Pulmonary artery endothelial cell (primary cell): ENCODE measurements around the gene PCDHGA8. TPM values are rescaled to one million over a fixed set of nuclear protein-coding genes. Genes with fewer than 3 reads are reported as not detected.
"Not testable (repeated sequence)": the region's sequence is repeated elsewhere in the genome, so short reads cannot be mapped to it uniquely, and the experiment has no call there.

Experiments
- DNase-seq: peaks from one replicate; pipeline ENCODE4 v3.0.0-alpha.2; 2011; ENCODE audit warnings: low read depth, low spot score
- total RNA-seq: library from RNA; depleted of rRNA; stranded (reverse); fragments of >200 nt; gene quantifications from 2 replicates; pipeline ENCODE4 v1.2.3, GENCODE V29; 2014

The PCDHGA8 gene
- total RNA-seq, 1 donor from 2014 or later, result 0.46 TPM

- DNase-seq, result no peak
Observed at GRCh38 chr5:141402553-141403243, 10.3 kb downstream of the PCDHGA8 start, which contains the start of gene PCDHGA9. Gene PCDHGA9 (plus strand): TSS chr5:141402778. CDS start chr5:141402953, 175 bp downstream.

GRCh38 chr5:141403387-141403786 lies 11.0 kb downstream of the PCDHGA8 start:
- no peak for DNase-seq

GRCh38 chr5:141407790-141408505 lies 15.5 kb downstream of the PCDHGA8 start, which contains the start of gene PCDHGB6:
Gene PCDHGB6 (plus strand): TSS chr5:141408021. CDS start chr5:141408203, 182 bp downstream.
- DNase-seq, result not testable (repeated sequence)

- DNase-seq, result no peak
Observed at GRCh38 chr5:141409598-141410306, 17.3 kb downstream of the PCDHGA8 start.

- DNase-seq, result no peak
Observed at GRCh38 chr5:141411575-141411974, 19.1 kb downstream of the PCDHGA8 start.

- DNase-seq, result no peak
Observed at GRCh38 chr5:141412854-141413539, 20.6 kb downstream of the PCDHGA8 start, which contains the start of gene PCDHGA10. Gene PCDHGA10 (plus strand): TSS chr5:141412987. CDS start chr5:141413176, 189 bp downstream.

- no peak for DNase-seq
Observed at GRCh38 chr5:141413540-141414069, 21.2 kb downstream of the PCDHGA8 start.

GRCh38 chr5:141414548-141415274 lies 22.3 kb downstream of the PCDHGA8 start:
- DNase-seq, result not testable (repeated sequence)

- not testable (repeated sequence) for DNase-seq
Observed at GRCh38 chr5:141415275-141415618, 22.8 kb downstream of the PCDHGA8 start.

GRCh38 chr5:141417494-141418172 lies 25.2 kb downstream of the PCDHGA8 start, which contains the start of gene PCDHGB7:
Gene PCDHGB7 (plus strand): TSS chr5:141417677. CDS start chr5:141417860, 183 bp downstream.
- DNase-seq, result peak; percentile 57

- no peak for DNase-seq
Observed at GRCh38 chr5:141419074-141419880, 26.8 kb downstream of the PCDHGA8 start.

GRCh38 chr5:141420855-141421488 lies 28.5 kb downstream of the PCDHGA8 start, which contains the start of gene PCDHGA11:
Gene PCDHGA11 (plus strand): TSS chr5:141421051. CDS start chr5:141421228, 177 bp downstream.
- DNase-seq, result no peak

- DNase-seq, result no peak
Observed at GRCh38 chr5:141421489-141421855, 29.0 kb downstream of the PCDHGA8 start.

- no peak for DNase-seq
Observed at GRCh38 chr5:141422742-141423291, 30.4 kb downstream of the PCDHGA8 start.

- no peak for DNase-seq
Observed at GRCh38 chr5:141427783-141428426, 35.5 kb downstream of the PCDHGA8 start.

GRCh38 chr5:141430332-141431113 lies 38.1 kb downstream of the PCDHGA8 start, which contains the start of gene PCDHGA12:
Gene PCDHGA12 (plus strand): TSS chr5:141430507. CDS start chr5:141430760, 253 bp downstream.
- DNase-seq, result peak; percentile 80
